Stimulated activated naive CD8-positive, alpha-beta T cell treated with anti-CD3 and anti-CD28 coated beads, Interleukin-15, Interleukin-2, amounts not matched to agents 100 ng/mL and 50 ng/mL, for 24 hours (primary cell): ENCODE results near the gene PIR.

ENCODE experiments used
- H3K27ac Mint-ChIP-seq: one replicate; pipeline ENCODE4 v1.8.0; 2021; ENCODE audit warnings: mild to moderate bottlenecking, mixed read lengths
- H3K27me3 Mint-ChIP-seq: one replicate; pipeline ENCODE4 v1.8.0; 2021; ENCODE audit warnings: mixed read lengths
- H3K36me3 Mint-ChIP-seq: one replicate; pipeline ENCODE4 v1.8.0; 2021; ENCODE audit warnings: low read depth, mixed read lengths
- H3K4me1 Mint-ChIP-seq: one replicate; pipeline ENCODE4 v1.8.0; 2021; ENCODE audit warnings: low read depth, mixed read lengths
- H3K4me3 Mint-ChIP-seq: one replicate; pipeline ENCODE4 v1.8.0; 2021; ENCODE audit warnings: mild to moderate bottlenecking, mixed read lengths
- H3K9me3 Mint-ChIP-seq: one replicate; pipeline ENCODE4 v1.8.0; 2021; ENCODE audit warnings: mixed read lengths

Gene PIR

GRCh38 chrX:15366506-15367352 is 126.4 kb downstream of the PIR start:
- H3K9me3 Mint-ChIP-seq: no peaks in the 10 kb centered on the region
- H3K27ac Mint-ChIP-seq: no peak overlapping the region
- no peaks in the 10 kb centered on the region for H3K4me1 Mint-ChIP-seq
- H3K27me3 Mint-ChIP-seq: peaks cover 15% of the 10 kb centered on the region
- H3K36me3 Mint-ChIP-seq: no peaks in the 10 kb centered on the region
- no peak overlapping the region for H3K4me3 Mint-ChIP-seq

GRCh38 chrX:15359701-15360100 is 133.4 kb downstream of the PIR start:
- Mint-ChIP-seq H3K27me3 (peaks cover 7% of the 10 kb centered on the region), H3K4me1 (no peaks in the 10 kb centered on the region), H3K27ac (no peak overlapping the region), H3K9me3 (no peaks in the 10 kb centered on the region), H3K4me3 (no peak overlapping the region), H3K36me3 (no peaks in the 10 kb centered on the region)

DNA sequence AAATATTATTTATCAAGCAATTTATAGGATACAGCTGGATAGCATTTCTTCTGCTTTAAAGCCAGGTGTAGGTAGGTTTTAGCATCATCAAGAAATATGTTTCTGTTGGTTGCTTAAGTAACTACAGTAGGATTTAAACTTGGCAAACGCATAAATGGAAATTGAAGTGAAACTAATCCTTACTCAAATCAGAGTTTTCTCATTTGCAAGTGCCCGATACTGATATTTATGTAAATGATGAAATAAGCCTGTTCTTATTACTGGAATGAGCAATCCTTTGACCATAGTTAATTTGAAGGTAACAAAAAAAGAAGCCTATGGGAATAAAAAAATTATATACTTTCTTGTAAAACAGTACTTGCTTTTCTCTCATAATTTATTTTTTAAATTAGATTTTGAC is 134.6 kb downstream of the PIR start:
- Mint-ChIP-seq H3K27ac (no peak overlapping the region), H3K4me3 (no peak overlapping the region), H3K4me1 (no peaks in the 10 kb centered on the region), H3K36me3 (no peaks in the 10 kb centered on the region), H3K27me3 (peaks cover 4% of the 10 kb centered on the region), H3K9me3 (no peaks in the 10 kb centered on the region)

DNA sequence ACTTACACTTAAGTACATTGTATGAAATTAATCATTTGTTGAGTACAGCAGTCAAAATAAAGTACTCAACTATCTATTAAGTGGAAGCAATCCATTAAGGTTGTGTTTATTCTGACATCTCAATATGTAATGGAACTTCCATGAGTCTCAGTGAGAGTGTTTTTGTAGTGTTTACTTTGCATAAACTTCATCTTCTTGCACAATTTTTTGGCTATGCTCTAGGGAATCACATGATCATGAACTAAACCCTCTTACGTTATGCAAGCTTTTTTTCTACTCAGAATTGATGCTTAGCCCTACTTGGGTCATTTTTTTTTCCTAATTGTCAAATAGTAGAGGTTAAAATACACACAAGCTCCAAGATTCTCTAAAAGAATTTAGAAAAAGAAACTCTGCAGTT is 136.7 kb downstream of the PIR start:
- Mint-ChIP-seq H3K27ac (no peak overlapping the region), H3K27me3 (peaks cover 4% of the 10 kb centered on the region), H3K4me3 (no peak overlapping the region), H3K36me3 (no peaks in the 10 kb centered on the region), H3K4me1 (no peaks in the 10 kb centered on the region), H3K9me3 (no peaks in the 10 kb centered on the region)

- Mint-ChIP-seq H3K36me3 (no peaks in the 10 kb centered on the region), H3K4me3 (no peak overlapping the region), H3K4me1 (no peaks in the 10 kb centered on the region), H3K27ac (no peak overlapping the region), H3K9me3 (no peaks in the 10 kb centered on the region), H3K27me3 (no peaks in the 10 kb centered on the region)
Measured at GRCh38 chrX:15350329-15350996, 142.7 kb downstream of the PIR start.

DNA sequence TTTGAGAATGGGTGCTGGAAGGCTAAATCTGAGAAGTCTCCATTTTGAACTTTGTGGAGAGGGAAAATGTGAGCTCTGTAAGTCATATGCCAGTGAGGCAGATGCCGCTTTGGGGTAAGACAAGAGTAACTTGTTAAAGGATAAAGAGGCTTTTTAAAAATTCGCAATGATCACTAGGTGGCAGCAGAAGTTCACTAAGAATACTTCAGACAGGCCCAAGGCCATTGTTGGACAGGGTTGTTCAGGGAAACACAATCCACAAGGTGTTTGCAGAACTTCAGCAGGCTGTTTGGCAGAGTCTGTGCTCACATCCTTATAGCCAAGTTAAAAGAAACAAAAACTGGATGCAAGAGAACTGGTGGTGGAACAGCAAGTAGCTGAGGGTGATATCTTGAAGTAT is 144.1 kb downstream of the PIR start:
- peaks cover under 1% of the 10 kb centered on the region for H3K27me3 Mint-ChIP-seq
- no peaks in the 10 kb centered on the region for H3K4me1 Mint-ChIP-seq
- H3K27ac Mint-ChIP-seq: no peak overlapping the region
- no peak overlapping the region for H3K4me3 Mint-ChIP-seq
- H3K9me3 Mint-ChIP-seq: no peaks in the 10 kb centered on the region
- no peaks in the 10 kb centered on the region for H3K36me3 Mint-ChIP-seq

- H3K4me3 Mint-ChIP-seq: no peak overlapping the region
- H3K9me3 Mint-ChIP-seq: no peaks in the 10 kb centered on the region
- peaks cover 11% of the 10 kb centered on the region for H3K27me3 Mint-ChIP-seq
- H3K27ac Mint-ChIP-seq: no peak overlapping the region
- H3K36me3 Mint-ChIP-seq: no peaks in the 10 kb centered on the region
- H3K4me1 Mint-ChIP-seq: no peaks in the 10 kb centered on the region
Measured at GRCh38 chrX:15345976-15346375, 147.2 kb downstream of the PIR start.

- H3K4me3 Mint-ChIP-seq: no peak overlapping the region
- no peaks in the 10 kb centered on the region for H3K4me1 Mint-ChIP-seq
- H3K27me3 Mint-ChIP-seq: peaks cover 14% of the 10 kb centered on the region
- H3K27ac Mint-ChIP-seq: no peak overlapping the region
- no peaks in the 10 kb centered on the region for H3K9me3 Mint-ChIP-seq
- no peaks in the 10 kb centered on the region for H3K36me3 Mint-ChIP-seq
Measured at GRCh38 chrX:15344106-15344505, 149.0 kb downstream of the PIR start.

DNA sequence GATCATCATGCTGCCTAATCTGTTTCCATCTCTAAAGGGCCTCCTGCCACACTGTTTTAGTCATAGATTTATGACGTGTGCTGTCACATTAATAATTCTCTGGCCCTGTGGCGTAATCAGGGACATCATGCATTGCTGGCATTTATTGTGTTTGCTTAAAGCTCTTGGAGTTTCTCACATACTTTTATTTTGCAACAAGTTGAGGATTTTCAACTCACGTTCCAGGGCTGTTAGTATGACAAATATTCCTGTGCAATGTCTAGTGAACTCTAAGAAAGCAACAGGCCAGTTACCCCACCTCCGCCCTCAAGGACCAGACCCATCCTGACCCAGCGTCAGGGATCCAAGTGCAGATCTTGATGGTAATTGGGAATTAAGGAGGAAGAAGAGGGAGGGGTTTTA is 150.1 kb downstream of the PIR start:
- peaks cover 15% of the 10 kb centered on the region for H3K27me3 Mint-ChIP-seq
- H3K9me3 Mint-ChIP-seq: no peaks in the 10 kb centered on the region
- no peak overlapping the region for H3K4me3 Mint-ChIP-seq
- no peaks in the 10 kb centered on the region for H3K4me1 Mint-ChIP-seq
- no peak overlapping the region for H3K27ac Mint-ChIP-seq
- H3K36me3 Mint-ChIP-seq: no peaks in the 10 kb centered on the region

GRCh38 chrX:15340867-15341266 is 152.3 kb downstream of the PIR start:
- H3K4me1 Mint-ChIP-seq: no peaks in the 10 kb centered on the region
- peaks cover 20% of the 10 kb centered on the region for H3K27me3 Mint-ChIP-seq
- H3K4me3 Mint-ChIP-seq: no peak overlapping the region
- H3K9me3 Mint-ChIP-seq: no peaks in the 10 kb centered on the region
- no peaks in the 10 kb centered on the region for H3K36me3 Mint-ChIP-seq
- H3K27ac Mint-ChIP-seq: no peak overlapping the region

- H3K4me3 Mint-ChIP-seq: peak overlapping the region; percentile 90
- peaks cover 10% of the 10 kb centered on the region for H3K27me3 Mint-ChIP-seq
- peak overlapping the region; percentile 69 for H3K27ac Mint-ChIP-seq
- peaks cover 7% of the 10 kb centered on the region for H3K36me3 Mint-ChIP-seq
- H3K4me1 Mint-ChIP-seq: peaks cover 12% of the 10 kb centered on the region
- no peaks in the 10 kb centered on the region for H3K9me3 Mint-ChIP-seq
Measured at GRCh38 chrX:15336023-15336413, 157.1 kb downstream of the PIR start.

DNA sequence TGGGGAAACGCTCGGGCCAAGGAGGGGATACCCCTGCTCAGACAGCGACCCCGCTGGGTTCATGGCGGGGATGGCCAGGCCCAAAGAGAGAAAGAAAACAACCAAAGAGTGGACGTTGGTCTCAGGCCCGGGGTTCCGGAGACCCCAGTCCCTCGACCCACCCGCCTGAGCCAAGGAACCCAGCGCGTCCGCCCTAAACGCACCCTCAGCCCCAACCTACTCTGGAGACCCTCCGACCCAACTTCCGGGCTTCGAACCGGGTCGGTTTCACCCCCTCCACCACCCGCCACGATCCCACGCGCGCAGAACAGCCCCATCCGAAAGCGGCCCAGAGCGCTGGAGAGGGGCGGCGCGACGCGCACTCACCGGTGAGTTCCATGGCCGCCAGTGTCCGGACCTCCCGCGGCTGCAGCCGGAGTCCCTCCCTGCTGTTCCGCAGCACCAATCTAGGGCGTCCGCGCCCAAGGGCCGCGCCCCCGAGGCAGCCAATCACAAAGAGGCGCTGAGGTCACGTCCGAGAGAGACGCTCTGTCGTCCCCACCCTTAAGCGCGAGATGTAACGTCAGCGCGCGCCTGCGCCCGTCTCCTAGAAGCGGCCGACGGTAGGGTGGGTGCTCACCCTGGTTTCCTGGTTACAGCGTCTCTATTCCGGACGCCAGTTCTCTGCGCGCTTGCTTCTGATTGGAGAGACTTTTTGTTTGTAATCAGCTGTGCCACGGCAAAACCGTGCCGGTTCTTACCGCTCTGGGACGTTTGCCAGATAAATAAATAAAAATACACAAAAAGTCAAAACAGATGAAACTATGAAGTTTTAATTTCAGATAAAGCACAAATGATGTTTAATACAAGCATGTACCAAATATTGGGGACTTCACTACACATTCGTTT is 157.8 kb downstream of the PIR start, which contains the start of gene PIGA:
Gene PIGA, minus strand, starts transcription at position 389 of the 888 bp plus-strand sequence. CDS start 3,593 bp downstream, outside the sequence.
- peak within 1 kb of the TSS; percentile 90 for H3K27ac Mint-ChIP-seq
- peak within 1 kb of the TSS; percentile 90 for H3K4me3 Mint-ChIP-seq
- peaks cover 6% of the 10 kb centered on the region for H3K27me3 Mint-ChIP-seq
- H3K4me1 Mint-ChIP-seq: peaks cover 12% of the 10 kb centered on the region
- peaks cover 7% of the 10 kb centered on the region for H3K36me3 Mint-ChIP-seq
- no peaks in the 10 kb centered on the region for H3K9me3 Mint-ChIP-seq
